ENCODE data around the gene MPDZ.

The MPDZ gene

GRCh38 chr9:13213998-13214397 lies 65.5 kb downstream of the MPDZ start:
- DNase-seq (ENCODE audit: low spot score), result no peak
- Histone ChIP-seq H3K4me3 (ENCODE audit: low read length in 2 of 2) (no peak overlapping the region), H4K8ac (ENCODE audit: low read depth, low read length) (no peak overlapping the region), H2BK120ac (ENCODE audit: low read depth, low read length) (no peak overlapping the region), H3K27ac (replicated peaks; ENCODE audit: low read length) (no peak overlapping the region), H2BK12ac (ENCODE audit: low read length) (no peak overlapping the region), H3K14ac (ENCODE audit: low read length) (no peak overlapping the region), H3K9ac (ENCODE audit: low read depth, low read length, poor library complexity) (no peak overlapping the region), H2BK5ac (ENCODE audit: low read length) (no peak overlapping the region), H3K79me1 (ENCODE audit: low read depth, low read length) (no peaks in the 10 kb centered on the region), H2BK15ac (ENCODE audit: low read length) (no peak overlapping the region), H3K36me3 (replicated peaks in 1 of 2; ENCODE audit: control insufficient read depth in 2 of 2, insufficient read depth in 2 of 2, low read length in 2 of 2) (peaks cover 4 to 95% of the 10 kb centered on the region in 2 donors), H3K23ac (ENCODE audit: low read depth, low read length, poor library complexity) (no peak overlapping the region), H3K18ac (ENCODE audit: low read length) (no peak overlapping the region), H4K91ac (ENCODE audit: low read depth, low read length, poor library complexity) (no peak overlapping the region), H2AK5ac (ENCODE audit: low read depth, low read length) (no peak overlapping the region), H3K4me2 (ENCODE audit: insufficient read depth, low read length, poor library complexity, severe bottlenecking) (no peak overlapping the region), H2AFZ (ENCODE audit: low read length) (no peak overlapping the region), H3K4me1 (ENCODE audit: control insufficient read depth in 2 of 2, insufficient read depth in 1 of 2, low read depth in 1 of 2, low read length in 2 of 2) (no peaks in the 10 kb centered on the region), H3K4ac (ENCODE audit: low read length) (no peak overlapping the region), H3K27me3 (ENCODE audit: control insufficient read depth in 3 of 3, insufficient read depth in 3 of 3, low read depth in 1 of 3, low read length in 3 of 3) (no peaks in the 10 kb centered on the region), H3K9me3 (replicated peaks in 1 of 2; ENCODE audit: control insufficient read depth in 2 of 2, insufficient read depth in 1 of 2, low read depth in 1 of 2, low read length in 2 of 2) (peaks cover 0 to 13% of the 10 kb centered on the region in 2 donors)
- WGBS, 2 donors (ENCODE audit: extremely low coverage in 2 of 2, insufficient read length in 2 of 2, insufficient replicate concordance in 1 of 2), result no CpG with 5 or more reads among the region's 2 CpGs

DNA sequence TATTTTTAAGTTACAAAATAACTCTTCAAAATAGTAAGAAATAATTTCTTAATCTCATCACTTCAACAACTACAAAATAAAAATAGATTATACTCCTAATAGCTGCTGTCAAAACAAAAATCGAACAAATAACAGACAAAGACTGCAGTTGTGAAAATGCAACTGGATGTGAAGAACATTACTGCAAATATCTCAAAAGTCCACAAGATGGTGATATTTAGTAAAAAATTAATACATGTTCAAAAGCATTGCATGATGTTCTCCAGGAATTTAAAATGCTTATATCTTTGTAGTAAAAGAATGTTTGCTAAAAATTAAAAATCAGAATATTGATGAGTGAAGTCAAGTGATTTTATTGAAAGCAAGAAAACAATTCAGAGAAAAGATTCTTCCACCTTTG lies 66.2 kb downstream of the MPDZ start:
- WGBS, 2 donors (ENCODE audit: extremely low coverage in 2 of 2, insufficient read length in 2 of 2, insufficient replicate concordance in 1 of 2), result no CpG with 5 or more reads among the region's 1 CpG
- H3K79me1 ChIP-seq (ENCODE audit: low read depth, low read length), result no peaks in the 10 kb centered on the region
- no peaks in the 10 kb centered on the region for H3K4me1 ChIP-seq (ENCODE audit: control insufficient read depth in 2 of 2, insufficient read depth in 1 of 2, low read depth in 1 of 2, low read length in 2 of 2)
- no peak overlapping the region for H2BK5ac ChIP-seq (ENCODE audit: low read length)
- H3K27ac ChIP-seq (replicated peaks; ENCODE audit: low read length), result no peak overlapping the region
- no peak overlapping the region for H2BK12ac ChIP-seq (ENCODE audit: low read length)
- no peaks in the 10 kb centered on the region for H3K27me3 ChIP-seq (ENCODE audit: control insufficient read depth in 3 of 3, insufficient read depth in 3 of 3, low read depth in 1 of 3, low read length in 3 of 3)
- H3K14ac ChIP-seq (ENCODE audit: low read length), result no peak overlapping the region
- no peak overlapping the region for H3K9ac ChIP-seq (ENCODE audit: low read depth, low read length, poor library complexity)
- peaks cover 0 to 13% of the 10 kb centered on the region in 2 donors for H3K9me3 ChIP-seq (replicated peaks in 1 of 2; ENCODE audit: control insufficient read depth in 2 of 2, insufficient read depth in 1 of 2, low read depth in 1 of 2, low read length in 2 of 2)
- H2AK5ac ChIP-seq (ENCODE audit: low read depth, low read length), result no peak overlapping the region
- H3K4me3 ChIP-seq (ENCODE audit: low read length in 2 of 2), result no peak overlapping the region
- no peak overlapping the region for H3K23ac ChIP-seq (ENCODE audit: low read depth, low read length, poor library complexity)
- H3K18ac ChIP-seq (ENCODE audit: low read length), result no peak overlapping the region
- H2BK15ac ChIP-seq (ENCODE audit: low read length), result no peak overlapping the region
- DNase-seq (ENCODE audit: low spot score), result no peak
- H2AFZ ChIP-seq (ENCODE audit: low read length), result no peak overlapping the region
- no peak overlapping the region for H4K91ac ChIP-seq (ENCODE audit: low read depth, low read length, poor library complexity)
- no peak overlapping the region for H4K8ac ChIP-seq (ENCODE audit: low read depth, low read length)
- H3K4me2 ChIP-seq (ENCODE audit: insufficient read depth, low read length, poor library complexity, severe bottlenecking), result no peak overlapping the region
- no peak overlapping the region for H3K4ac ChIP-seq (ENCODE audit: low read length)
- no peak overlapping the region for H2BK120ac ChIP-seq (ENCODE audit: low read depth, low read length)
- peaks cover 4 to 95% of the 10 kb centered on the region in 2 donors for H3K36me3 ChIP-seq (replicated peaks in 1 of 2; ENCODE audit: control insufficient read depth in 2 of 2, insufficient read depth in 2 of 2, low read length in 2 of 2)

- Histone ChIP-seq H2BK15ac (ENCODE audit: low read length) (no peak overlapping the region), H2BK120ac (ENCODE audit: low read depth, low read length) (no peak overlapping the region), H3K36me3 (replicated peaks in 1 of 2; ENCODE audit: control insufficient read depth in 2 of 2, insufficient read depth in 2 of 2, low read length in 2 of 2) (peaks cover 4 to 85% of the 10 kb centered on the region in 2 donors), H3K79me1 (ENCODE audit: low read depth, low read length) (no peaks in the 10 kb centered on the region), H3K27ac (replicated peaks; ENCODE audit: low read length) (no peak overlapping the region), H3K27me3 (ENCODE audit: control insufficient read depth in 3 of 3, insufficient read depth in 3 of 3, low read depth in 1 of 3, low read length in 3 of 3) (no peaks in the 10 kb centered on the region), H2BK5ac (ENCODE audit: low read length) (no peak overlapping the region), H4K8ac (ENCODE audit: low read depth, low read length) (no peak overlapping the region), H3K4me1 (ENCODE audit: control insufficient read depth in 2 of 2, insufficient read depth in 1 of 2, low read depth in 1 of 2, low read length in 2 of 2) (no peaks in the 10 kb centered on the region), H3K9me3 (replicated peaks in 1 of 2; ENCODE audit: control insufficient read depth in 2 of 2, insufficient read depth in 1 of 2, low read depth in 1 of 2, low read length in 2 of 2) (peaks cover 2 to 13% of the 10 kb centered on the region in 2 donors), H3K18ac (ENCODE audit: low read length) (no peak overlapping the region), H3K4me3 (ENCODE audit: low read length in 2 of 2) (no peak overlapping the region), H4K91ac (ENCODE audit: low read depth, low read length, poor library complexity) (no peak overlapping the region), H3K23ac (ENCODE audit: low read depth, low read length, poor library complexity) (no peak overlapping the region), H2BK12ac (ENCODE audit: low read length) (no peak overlapping the region), H3K14ac (ENCODE audit: low read length) (no peak overlapping the region), H3K9ac (ENCODE audit: low read depth, low read length, poor library complexity) (no peak overlapping the region), H3K4me2 (ENCODE audit: insufficient read depth, low read length, poor library complexity, severe bottlenecking) (no peak overlapping the region), H2AK5ac (ENCODE audit: low read depth, low read length) (no peak overlapping the region), H2AFZ (ENCODE audit: low read length) (no peak overlapping the region), H3K4ac (ENCODE audit: low read length) (no peak overlapping the region)
- DNase-seq (ENCODE audit: low spot score), result no peak
- WGBS, 2 donors (ENCODE audit: extremely low coverage in 2 of 2, insufficient read length in 2 of 2, insufficient replicate concordance in 1 of 2), result no CpG with 5 or more reads among the region's 1 CpG
These were observed 69.2 kb downstream of the MPDZ start for GRCh38 chr9:13210306-13210705.

DNA sequence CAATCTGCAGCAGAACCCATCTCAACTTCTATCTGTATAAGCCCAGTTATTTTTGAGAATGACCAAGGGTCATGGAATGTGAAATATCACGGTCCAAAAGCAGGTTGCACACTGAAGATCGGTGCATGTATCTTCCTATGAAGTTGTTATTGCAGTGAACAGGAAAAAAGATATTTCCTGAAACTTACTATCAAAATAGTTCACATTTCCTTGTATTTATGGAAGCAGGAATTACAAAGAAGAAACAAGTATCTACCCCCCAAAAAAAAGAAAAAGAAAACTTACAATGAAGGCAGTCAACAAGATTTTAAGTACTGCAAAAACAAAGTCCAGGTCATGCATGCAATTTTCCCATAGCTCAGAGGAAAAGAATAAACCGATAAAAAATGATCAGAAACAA lies 70.0 kb downstream of the MPDZ start:
- no peaks in the 10 kb centered on the region for H3K4me1 ChIP-seq (ENCODE audit: control insufficient read depth in 2 of 2, insufficient read depth in 1 of 2, low read depth in 1 of 2, low read length in 2 of 2)
- H3K4me3 ChIP-seq (ENCODE audit: low read length in 2 of 2), result no peak overlapping the region
- no peak overlapping the region for H4K91ac ChIP-seq (ENCODE audit: low read depth, low read length, poor library complexity)
- no peak overlapping the region for H3K14ac ChIP-seq (ENCODE audit: low read length)
- H3K27me3 ChIP-seq (ENCODE audit: control insufficient read depth in 3 of 3, insufficient read depth in 3 of 3, low read depth in 1 of 3, low read length in 3 of 3), result no peaks in the 10 kb centered on the region
- no peak overlapping the region for H2AFZ ChIP-seq (ENCODE audit: low read length)
- H3K27ac ChIP-seq (replicated peaks; ENCODE audit: low read length), result no peak overlapping the region
- H4K8ac ChIP-seq (ENCODE audit: low read depth, low read length), result no peak overlapping the region
- H2BK5ac ChIP-seq (ENCODE audit: low read length), result no peak overlapping the region
- no peak overlapping the region for H3K9ac ChIP-seq (ENCODE audit: low read depth, low read length, poor library complexity)
- peaks cover 2 to 10% of the 10 kb centered on the region in 2 donors for H3K9me3 ChIP-seq (replicated peaks in 1 of 2; ENCODE audit: control insufficient read depth in 2 of 2, insufficient read depth in 1 of 2, low read depth in 1 of 2, low read length in 2 of 2)
- no peak for DNase-seq (ENCODE audit: low spot score)
- no peak overlapping the region for H3K4ac ChIP-seq (ENCODE audit: low read length)
- no CpG with 5 or more reads among the region's 3 CpGs for WGBS, 2 donors (ENCODE audit: extremely low coverage in 2 of 2, insufficient read length in 2 of 2, insufficient replicate concordance in 1 of 2)
- H2BK12ac ChIP-seq (ENCODE audit: low read length), result no peak overlapping the region
- H3K79me1 ChIP-seq (ENCODE audit: low read depth, low read length), result no peaks in the 10 kb centered on the region
- H2AK5ac ChIP-seq (ENCODE audit: low read depth, low read length), result no peak overlapping the region
- H3K4me2 ChIP-seq (ENCODE audit: insufficient read depth, low read length, poor library complexity, severe bottlenecking), result no peak overlapping the region
- no peak overlapping the region for H3K23ac ChIP-seq (ENCODE audit: low read depth, low read length, poor library complexity)
- peaks cover 4 to 85% of the 10 kb centered on the region in 2 donors for H3K36me3 ChIP-seq (replicated peaks in 1 of 2; ENCODE audit: control insufficient read depth in 2 of 2, insufficient read depth in 2 of 2, low read length in 2 of 2)
- no peak overlapping the region for H3K18ac ChIP-seq (ENCODE audit: low read length)
- H2BK120ac ChIP-seq (ENCODE audit: low read depth, low read length), result no peak overlapping the region
- H2BK15ac ChIP-seq (ENCODE audit: low read length), result no peak overlapping the region

Measured in neuronal stem cell (in vitro differentiated cells).